Inflammatory macrophage treated with lipopolysaccharide for 4 hours (primary cell): ENCODE data around the gene GABARAP.

Experiments
- DNase-seq: peaks from one replicate; pipeline ENCODE4 v3.0.0-alpha.2; 2020

Gene GABARAP

DNA sequence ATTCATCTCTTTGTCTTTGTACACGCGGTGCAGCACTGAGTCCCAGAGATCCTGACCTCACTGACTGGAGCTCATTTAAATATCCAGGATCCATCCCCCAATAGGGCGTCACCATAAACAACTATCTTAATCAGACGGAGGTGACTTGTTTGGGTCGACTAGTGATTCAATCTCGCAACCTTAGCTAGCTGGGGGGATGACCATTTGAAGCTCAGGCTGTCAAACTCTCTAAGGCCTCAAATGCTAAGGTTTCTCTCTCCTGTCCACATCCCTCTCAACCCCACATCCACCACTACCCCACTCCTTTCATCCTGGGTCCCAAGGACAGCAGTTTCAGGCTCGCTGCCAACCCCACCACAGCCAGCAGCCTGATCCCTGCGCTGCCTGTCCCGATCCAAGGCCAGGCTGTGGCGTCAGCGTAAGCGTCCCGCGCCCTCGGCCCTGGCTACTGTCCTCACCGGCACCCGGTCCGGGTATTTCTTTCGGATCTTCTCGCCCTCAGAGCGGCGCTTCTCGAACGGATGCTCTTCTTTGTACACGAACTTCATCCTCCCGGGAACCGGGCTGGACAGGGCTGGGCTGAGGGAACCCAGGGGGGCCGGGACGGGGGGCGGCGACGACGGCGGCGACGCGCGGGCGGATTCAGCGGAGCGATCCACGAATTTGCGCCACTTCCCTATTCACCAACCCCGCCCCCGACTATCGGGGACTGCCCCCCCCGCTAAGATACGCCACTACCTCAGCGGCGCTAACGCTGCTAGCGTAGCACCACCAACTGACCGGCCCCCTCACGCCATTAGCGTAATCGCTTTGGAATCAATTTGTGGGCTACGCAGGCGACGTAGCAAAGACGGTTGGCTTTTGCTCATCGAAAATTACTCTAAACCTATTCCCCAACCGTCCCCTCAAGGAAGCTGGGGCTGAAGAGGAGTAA lies at the start of gene GABARAP:
GABARAP (minus strand) TSS at position 667 of the 934 bp plus-strand sequence; CDS start at position 548, 119 bp downstream.
- DNase-seq: peak; percentile 92

DNA sequence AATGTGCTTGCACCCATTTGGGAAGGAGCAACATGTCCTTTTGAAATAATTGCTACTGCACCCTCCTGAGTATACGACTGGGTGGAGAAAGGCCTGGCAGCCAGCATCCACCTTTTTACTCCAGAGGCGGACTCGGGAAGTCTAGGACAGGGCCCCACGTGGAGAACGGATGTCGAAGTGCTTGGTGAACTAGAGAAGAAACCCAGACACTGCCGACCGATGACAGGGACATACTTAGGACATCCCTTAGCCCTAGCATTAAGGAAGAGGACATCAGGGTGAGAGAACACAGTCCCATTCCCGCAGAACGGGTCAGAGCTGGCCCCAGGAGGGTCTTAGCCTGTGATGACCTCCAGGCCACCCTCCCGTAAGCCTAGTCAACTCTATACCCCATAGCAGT lies 48.4 kb upstream of the GABARAP start:
- DNase-seq: no peak

DNA sequence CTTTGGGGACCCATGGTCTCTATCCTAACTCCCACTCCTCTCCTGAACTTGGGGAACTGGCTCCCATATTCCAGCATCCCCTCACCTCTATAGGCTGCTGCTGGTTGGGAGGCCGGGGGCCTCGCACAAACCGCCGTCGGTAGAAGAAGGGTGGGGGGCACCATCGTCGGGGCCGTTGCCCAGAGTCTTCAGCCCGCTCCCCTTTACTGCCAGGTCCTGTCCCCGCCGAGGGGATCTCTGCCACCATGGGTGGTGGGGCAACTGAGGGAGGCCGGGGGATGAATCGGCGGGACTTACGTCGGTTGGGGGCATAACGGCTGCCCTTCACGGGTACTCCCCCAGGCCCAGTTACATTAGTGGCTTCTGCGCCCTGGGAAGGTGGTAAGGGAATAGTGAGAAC lies 47.9 kb upstream of the GABARAP start:
- DNase-seq: no peak

DNA sequence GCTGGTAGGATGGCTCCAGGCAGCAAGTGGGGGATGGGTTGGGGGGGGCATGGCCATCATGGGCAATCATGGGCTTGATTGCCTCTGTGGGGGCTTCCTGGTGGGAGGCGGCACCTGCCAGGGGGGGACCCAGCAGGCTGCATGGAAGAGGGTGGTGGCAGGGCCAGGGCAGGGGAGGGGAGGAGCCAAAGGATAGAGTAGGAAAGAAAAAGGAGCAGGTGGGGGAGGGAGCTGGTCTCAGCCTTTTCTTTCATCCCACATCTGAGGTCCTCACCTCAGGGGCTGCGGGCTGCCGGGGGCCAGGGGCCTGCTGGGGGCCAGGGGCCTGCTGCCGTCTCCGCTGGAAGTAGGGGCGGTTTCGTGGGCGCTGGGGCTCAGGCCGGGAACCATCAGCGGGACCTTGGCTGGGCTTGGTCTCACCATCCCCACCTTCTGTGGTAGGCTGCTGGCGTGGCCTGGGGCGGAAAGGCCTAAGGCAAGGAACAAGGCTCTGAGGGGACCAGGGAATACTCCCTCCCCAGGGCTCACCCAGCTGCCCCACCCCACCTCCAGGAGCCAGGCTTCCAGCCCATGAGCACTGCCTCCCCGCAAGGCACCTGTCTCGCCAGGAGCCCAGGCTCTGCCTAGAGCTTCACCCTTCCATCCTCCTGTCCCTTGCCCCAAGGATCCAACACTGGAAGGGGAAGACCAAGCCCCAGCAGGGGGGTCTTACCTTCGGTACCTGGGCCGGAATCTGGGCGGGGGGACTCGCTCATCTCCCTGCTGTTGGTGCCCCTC lies 47.2 kb upstream of the GABARAP start:
- no peak for DNase-seq

DNA sequence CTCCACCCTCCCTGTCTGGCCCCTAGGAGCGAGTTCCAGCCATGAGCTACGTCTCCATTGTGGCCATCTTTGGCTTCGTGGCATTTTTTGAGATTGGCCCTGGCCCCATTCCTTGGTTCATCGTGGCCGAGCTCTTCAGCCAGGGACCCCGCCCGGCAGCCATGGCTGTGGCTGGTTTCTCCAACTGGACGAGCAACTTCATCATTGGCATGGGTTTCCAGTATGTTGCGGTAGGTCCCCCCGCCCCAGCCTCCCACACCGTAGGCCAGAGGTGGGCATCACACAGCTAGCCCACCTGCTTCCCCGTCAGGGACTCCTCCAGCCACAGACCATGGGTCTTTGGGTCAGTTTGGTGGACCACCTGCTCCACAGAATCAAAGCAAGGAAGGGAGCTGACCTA lies 43.4 kb upstream of the GABARAP start:
- DNase-seq: no peak

DNA sequence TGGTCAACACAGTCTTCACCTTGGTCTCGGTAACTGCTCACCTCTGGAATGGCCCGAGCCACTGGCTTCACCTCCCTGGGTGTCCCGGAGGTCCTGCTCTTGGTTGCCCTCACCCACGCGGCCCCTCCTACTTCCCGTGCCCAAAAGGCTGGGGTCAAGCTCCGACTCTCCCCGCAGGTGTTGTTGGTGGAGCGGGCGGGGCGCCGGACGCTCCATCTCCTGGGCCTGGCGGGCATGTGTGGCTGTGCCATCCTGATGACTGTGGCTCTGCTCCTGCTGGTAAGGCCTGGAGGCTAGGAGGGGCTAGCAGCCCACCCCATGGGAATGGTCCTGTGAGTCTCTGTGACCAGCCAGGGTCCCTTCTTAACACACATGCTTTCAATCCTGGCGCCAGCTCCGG lies 42.7 kb upstream of the GABARAP start:
- DNase-seq: no peak

DNA sequence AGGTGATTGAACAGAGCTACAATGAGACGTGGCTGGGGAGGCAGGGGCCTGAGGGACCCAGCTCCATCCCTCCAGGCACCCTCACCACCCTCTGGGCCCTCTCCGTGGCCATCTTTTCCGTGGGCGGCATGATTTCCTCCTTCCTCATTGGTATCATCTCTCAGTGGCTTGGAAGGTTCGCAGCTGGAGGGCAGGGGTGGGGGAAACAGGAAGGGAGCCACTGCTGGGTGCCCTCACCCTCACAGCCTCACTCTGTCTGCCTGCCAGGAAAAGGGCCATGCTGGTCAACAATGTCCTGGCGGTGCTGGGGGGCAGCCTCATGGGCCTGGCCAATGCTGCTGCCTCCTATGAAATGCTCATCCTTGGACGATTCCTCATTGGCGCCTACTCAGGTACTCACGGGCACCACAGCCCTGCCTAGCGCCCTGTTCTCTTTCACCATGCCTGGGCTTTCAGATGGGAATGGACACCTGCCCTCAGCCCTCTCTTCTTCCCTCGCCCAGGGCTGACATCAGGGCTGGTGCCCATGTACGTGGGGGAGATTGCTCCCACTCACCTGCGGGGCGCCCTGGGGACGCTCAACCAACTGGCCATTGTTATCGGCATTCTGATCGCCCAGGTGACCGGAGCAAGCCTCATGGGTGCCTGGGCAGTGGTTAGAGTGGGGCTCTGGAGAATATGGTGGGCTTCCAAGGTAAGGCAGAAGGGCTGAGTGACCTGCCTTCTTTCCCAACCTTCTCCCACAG lies 41.4 kb upstream of the GABARAP start:
- DNase-seq: peak; percentile 25

DNA sequence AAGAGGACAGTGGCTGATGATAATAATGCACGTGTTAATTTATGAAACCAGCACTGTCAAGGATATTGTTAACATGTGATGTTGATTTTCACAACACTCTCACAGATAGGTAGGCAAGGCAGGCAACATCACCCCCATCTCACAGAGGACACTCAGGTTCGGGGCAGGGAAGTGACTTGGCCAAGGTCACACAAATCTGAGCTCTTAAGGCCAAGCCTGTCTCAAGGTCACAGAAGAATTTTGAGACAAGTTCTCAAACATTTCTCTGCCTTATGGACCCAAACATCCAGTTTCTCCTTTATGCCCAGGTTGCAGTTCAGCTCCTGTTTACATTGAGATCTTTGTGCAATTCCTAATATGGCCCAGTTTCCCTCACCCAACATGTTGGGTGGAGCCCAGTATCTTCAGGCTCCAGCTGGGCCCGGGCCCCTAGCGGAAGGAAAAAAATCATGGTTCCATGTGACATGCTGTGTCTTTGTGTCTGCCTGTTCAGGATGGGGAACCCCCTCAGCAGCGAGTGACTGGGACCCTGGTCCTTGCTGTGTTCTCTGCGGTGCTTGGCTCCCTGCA lies 40.6 kb upstream of the GABARAP start:
- DNase-seq: peak; percentile 36

DNA sequence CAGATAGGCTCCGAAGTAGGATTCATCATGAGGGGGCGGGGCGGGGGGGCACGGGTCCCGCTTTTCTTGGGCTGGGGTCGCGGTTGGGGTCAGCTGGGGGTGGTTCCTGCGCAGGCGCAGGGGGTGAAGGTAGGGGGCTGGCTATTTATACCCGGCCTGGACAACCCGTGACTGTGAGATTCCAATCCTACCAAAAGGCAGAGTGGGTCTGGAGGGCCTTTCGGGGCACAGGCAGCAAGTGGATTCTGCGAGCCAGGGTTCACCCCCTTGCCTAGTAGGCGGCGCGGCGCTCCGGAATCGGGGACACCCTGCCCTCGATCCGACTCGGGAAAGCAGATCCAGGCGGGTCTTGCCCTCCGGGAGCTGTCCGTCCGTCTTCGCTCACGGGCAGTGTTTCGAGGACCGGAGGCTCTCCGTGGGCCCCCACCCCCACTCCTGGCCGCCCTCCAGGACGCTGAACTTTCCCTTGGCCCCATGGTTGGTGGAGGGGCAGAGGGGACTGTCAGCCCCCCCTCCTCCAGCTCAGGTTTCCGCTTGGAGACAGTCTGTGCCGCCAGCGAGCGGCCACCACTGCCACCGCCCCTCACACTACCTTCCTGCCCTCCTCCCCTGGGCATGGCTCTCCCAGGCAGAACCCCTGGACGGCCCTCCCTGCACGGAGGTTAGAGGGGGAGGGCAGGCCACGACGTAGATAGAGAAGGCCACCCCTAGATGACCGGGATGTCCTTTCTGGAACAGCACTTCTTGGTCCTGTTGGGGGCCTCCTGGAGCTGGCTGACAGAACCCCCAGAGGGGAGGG lies 39.9 kb upstream of the GABARAP start:
- DNase-seq: no peak

DNA sequence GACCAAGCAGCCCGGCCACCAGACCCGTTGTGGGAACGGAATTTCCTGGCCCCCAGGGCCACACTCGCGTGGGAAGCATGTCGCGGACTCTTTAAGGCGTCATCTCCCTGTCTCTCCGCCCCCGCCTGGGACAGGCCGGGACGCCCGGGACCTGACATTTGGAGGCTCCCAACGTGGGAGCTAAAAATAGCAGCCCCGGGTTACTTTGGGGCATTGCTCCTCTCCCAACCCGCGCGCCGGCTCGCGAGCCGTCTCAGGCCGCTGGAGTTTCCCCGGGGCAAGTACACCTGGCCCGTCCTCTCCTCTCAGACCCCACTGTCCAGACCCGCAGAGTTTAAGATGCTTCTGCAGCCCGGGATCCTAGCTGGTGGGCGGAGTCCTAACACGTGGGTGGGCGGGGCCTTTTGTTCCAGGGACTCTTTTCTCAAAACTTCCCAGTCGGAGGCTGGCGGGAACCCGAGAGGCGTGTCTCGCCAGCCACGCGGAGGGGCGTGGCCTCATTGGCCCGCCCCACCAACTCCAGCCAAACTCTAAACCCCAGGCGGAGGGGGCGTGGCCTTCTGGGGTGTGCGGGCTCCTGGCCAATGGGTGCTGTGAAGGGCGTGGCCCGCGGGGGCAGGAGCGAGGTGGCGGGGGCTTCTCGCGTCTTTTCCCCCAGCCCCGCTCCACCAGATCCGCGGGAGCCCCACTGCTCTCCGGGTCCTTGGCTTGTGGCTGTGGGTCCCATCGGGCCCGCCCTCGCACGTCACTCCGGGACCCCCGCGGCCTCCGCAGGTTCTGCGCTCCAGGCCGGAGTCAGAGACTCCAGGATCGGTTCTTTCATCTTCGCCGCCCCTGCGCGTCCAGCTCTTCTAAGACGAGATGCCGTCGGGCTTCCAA lies 39.1 kb upstream of the GABARAP start, which contains the start of gene SLC2A4:
SLC2A4 (plus strand) TSS at position 645 of the 879 bp plus-strand sequence; CDS start at position 862, 217 bp downstream.
- DNase-seq: peak; percentile 96

DNA sequence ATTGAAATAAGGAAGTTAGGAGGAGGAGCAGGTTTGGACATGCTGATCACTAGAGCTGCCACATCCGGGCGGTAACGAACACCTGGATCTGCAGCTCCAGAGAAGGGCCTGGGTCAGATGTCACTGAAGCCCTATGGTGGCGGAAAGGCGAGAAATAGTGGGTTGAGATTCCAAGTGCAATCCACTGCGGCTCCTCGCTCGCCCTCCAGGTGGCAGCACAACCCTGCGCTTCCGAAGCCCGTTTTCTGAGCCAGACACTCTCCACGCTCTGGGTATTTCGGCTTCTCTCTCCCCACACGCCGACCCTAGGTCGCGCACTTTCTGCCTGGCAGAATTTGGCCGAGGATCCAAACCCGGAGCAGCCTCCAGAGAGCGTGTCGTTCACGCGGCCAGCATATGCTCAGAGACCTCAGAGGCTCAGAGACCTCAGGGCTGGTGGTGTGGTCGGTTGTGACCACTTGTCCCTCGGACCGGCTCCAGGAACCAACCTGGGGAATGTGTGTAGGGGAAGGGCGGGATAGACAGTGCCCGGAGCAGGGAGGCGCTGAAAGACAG lies 38.3 kb upstream of the GABARAP start:
- DNase-seq: peak; percentile 78

DNA sequence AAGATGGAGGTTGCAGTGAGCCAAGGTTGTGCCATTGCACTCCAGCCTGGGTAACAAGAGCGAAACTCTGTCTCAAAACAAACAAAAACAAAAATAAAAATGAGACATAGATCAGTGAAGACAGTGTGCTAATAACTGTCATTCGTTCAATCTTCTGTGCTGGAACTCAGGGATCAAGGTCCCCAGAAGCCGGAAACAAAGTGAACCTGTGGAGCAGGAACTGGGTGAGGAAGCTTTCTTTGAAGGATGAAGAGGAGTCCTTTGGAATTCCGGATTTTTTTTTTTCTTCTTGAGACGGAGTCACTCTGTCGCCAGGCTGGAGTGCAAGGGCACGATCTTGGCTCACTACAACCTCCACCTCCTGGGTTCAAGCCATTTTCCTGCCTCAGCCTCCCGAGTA lies 37.2 kb upstream of the GABARAP start:
- no peak for DNase-seq

DNA sequence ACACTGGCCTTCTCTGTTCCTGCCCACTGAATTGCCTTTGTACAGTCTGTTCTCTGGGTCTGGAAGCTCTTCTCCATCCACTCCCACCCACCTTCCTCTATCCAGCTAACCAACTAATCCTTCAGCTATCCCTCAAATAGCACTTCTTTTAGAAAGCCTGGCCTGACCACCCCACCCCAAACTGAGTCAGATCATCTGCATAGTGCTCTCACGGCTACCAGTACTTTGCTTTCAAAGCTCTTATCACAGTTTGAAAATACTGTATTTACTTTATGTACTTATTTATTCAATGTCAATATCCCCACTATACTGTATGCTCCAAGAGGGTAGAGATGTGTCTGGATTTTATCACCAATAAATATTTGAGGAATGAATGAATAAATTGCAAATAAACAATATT lies 24.5 kb upstream of the GABARAP start:
- no peak for DNase-seq

DNA sequence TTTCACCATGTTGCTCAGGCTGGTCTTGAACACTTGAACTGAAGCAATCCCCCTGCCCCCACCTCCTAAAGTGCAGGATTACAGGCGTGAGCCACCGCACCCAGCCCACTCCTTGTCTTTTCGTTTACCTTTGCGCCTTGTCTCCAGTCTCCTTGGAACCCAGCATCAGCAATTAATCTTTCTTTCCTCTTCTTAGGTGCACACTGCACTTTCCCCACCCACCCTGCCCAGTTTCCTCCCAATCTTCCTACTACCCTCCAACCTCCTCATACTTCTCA lies 21.5 kb upstream of the GABARAP start:
- DNase-seq: no peak

DNA sequence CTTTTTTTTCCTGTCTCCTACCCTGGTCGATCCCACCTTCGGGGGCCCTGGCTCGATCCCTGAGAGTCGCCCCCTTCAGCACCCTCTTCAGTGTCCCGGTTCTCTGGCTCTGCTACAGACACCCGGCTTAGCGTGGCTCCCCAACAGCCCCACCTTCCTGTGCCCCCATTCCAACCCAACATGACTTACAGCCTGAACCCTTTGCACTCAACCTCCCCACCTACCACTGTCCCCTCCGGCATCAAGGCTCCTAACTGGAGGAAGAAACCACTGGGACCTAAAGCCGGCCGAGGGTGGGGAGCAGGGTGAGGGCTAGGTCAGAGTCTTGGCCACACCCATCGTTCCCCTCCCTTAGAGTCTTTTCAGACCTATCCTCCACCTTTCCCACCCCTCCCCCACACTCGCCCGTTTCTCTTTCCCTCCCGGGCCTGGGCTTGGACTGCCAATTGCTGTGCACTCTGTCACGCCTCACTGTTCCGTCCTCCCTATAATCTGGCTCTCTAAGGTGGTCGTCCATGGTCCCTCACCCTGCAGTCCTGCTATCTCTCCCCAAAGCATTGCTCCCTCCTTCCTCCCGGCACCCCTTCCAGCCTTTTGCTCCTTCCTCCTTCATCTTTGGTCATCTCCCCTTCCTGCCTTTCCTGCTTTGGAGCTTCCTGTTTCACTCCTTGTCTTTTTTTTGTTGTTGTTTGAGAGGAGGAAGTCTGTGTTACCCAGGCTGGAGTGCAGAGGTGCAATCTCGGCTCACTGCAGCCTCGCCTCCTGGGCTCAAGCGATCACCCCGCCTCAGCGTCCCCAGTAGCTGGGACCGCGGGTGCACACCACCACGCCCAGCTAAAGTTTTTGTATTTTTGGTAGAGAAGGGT lies 20.9 kb upstream of the GABARAP start:
- peak; percentile 61 for DNase-seq

DNA sequence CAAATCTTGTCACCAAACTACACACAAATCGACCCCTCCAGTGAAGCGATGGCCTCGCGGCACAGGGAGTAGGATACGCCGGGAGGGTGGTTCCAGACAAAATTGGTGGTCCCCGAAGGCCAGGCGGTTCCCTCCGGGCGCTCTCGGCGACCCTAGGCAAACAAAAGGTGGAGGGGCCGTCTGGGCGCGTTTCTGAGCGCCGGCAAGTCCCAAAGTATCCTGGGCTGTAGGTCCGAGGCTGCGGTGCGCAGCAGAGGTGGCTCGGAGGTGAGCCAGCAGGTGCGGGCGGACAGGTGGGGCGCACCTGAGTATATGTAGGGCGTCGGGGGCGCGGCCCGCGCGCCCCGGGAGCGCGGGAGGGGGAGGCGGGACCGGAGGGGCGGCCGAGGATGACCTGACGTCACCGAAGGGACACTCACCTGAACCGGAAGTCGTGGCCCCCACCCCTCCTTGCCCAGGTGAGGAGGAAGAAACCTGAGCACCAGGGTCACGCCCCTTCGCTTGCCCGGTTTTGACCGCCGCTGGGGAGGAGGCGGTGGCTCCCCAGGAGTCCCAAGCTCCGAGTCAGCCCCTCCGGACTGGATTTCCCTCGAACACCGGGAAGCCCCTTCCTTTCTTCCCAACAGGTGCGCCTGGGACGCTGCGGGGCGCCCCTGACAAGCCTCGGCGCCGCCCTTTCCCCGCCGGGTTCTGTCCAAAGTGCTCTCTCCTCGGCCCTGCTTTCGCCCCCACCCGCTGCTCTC lies 20.1 kb upstream of the GABARAP start, which contains the start of gene CLDN7:
CLDN7 (minus strand) TSS at position 287 of the 743 bp plus-strand sequence. CDS start 435 bp downstream, outside the sequence.
- DNase-seq: no peak

DNA sequence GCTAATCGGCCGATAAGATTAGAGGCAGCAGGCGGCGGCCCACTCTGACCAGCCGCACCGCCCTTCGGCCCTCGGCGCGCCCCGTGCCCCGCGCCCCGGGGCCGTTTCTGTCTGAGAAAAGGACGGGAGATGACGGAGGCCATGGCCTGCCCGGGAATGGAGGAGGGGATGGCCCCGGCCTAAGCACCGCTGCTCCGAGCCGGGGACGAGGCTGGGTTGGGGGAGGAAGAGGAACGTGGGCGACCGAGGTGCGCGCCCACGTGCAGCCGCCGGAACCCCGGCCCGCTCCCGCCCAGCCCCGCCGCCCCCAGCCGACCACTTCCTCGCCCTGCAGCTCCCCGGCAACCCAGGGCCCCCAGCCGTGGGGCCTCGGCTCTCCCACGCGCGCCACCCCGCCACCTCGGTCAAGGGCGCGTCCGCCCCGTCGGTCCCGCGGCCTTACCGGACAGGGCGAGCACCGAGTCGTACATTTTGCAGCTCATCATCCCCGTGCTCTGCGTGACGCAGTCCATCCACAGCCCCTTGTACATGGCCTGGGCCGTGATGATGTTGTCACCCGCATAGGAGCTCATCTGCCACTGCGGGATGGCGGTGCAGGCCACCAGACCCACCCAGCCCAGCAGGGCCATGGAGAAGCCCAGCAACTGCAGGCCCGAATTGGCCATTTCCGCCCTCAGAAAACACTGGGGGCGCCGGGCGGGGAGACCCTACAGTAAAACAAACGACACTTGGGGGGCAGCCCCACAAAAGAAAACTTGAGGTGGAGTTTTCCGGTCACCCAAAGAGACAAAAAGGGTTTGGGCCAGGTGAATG lies 19.3 kb upstream of the GABARAP start:
- no peak for DNase-seq
